ENCODE results near the gene CXCL17.

Gene CXCL17

GRCh38 chr19:42419309-42419708, 23.4 kb downstream of the CXCL17 start:
- Histone ChIP-seq H3K4me3 (replicated peaks; ENCODE audit: insufficient read depth, low read length) (no peak overlapping the region), H3K27me3 (ENCODE audit: insufficient read depth, poor library complexity, severe bottlenecking) (peaks cover 5% of the 10 kb centered on the region), H3K27ac (replicated peaks) (no peak overlapping the region)
- DNase-seq (ENCODE audit: low read depth in 1 of 2, low spot score in 1 of 2): no peak
- TF ChIP-seq POLR2AphosphoS5 (IDR thresholded peaks at IDR 0.05; ENCODE audit: low read depth): no peak
- TF ChIP-seq, protein P1, sequence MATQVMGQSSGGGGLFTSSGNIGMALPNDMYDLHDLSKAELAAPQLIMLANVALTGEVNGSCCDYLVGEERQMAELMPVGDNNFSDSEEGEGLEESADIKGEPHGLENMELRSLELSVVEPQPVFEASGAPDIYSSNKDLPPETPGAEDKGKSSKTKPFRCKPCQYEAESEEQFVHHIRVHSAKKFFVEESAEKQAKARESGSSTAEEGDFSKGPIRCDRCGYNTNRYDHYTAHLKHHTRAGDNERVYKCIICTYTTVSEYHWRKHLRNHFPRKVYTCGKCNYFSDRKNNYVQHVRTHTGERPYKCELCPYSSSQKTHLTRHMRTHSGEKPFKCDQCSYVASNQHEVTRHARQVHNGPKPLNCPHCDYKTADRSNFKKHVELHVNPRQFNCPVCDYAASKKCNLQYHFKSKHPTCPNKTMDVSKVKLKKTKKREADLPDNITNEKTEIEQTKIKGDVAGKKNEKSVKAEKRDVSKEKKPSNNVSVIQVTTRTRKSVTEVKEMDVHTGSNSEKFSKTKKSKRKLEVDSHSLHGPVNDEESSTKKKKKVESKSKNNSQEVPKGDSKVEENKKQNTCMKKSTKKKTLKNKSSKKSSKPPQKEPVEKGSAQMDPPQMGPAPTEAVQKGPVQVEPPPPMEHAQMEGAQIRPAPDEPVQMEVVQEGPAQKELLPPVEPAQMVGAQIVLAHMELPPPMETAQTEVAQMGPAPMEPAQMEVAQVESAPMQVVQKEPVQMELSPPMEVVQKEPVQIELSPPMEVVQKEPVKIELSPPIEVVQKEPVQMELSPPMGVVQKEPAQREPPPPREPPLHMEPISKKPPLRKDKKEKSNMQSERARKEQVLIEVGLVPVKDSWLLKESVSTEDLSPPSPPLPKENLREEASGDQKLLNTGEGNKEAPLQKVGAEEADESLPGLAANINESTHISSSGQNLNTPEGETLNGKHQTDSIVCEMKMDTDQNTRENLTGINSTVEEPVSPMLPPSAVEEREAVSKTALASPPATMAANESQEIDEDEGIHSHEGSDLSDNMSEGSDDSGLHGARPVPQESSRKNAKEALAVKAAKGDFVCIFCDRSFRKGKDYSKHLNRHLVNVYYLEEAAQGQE (IDR thresholded peaks at IDR 0.05; ENCODE audit: insufficient replicate concordance, low read depth): no peak
- no peak for TF ChIP-seq GABPA (IDR thresholded peaks at IDR 0.05; ENCODE audit: low read depth)
- TF ChIP-seq SPI1 (IDR thresholded peaks at IDR 0.05; ENCODE audit: borderline replicate concordance, low read depth): no peak
- no peak for TF ChIP-seq CTCF (IDR thresholded peaks at IDR 0.05; ENCODE audit: insufficient read depth, low read length)

DNA sequence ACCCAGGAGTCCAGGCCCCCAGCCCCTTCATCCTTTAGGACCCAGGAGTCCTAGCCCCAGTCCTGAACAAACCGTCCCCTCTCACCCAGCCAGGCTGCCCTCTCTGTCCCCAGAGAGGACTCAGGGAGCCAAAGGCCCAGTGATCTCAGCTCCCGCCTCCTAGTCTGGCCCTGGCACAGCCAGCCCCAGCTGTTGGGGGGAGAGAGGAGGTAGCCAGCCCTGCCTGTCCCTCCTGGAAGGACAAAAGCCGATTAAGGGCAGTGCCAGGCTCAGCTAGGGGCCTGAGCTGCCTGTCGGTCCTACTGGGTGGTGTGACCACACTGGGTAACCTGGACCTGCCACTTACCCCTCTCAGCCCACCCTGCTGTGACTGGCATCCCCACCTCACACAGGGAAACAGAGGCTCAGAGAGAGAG, 30.1 kb downstream of the CXCL17 start:
- Histone ChIP-seq H3K27me3 (ENCODE audit: insufficient read depth, poor library complexity, severe bottlenecking) (no peaks in the 10 kb centered on the region), H3K4me3 (replicated peaks; ENCODE audit: insufficient read depth, low read length) (no peak overlapping the region), H3K27ac (replicated peaks) (no peak overlapping the region)
- no peak for DNase-seq (ENCODE audit: low read depth in 1 of 2, low spot score in 1 of 2)
- no peak for TF ChIP-seq SPI1 (IDR thresholded peaks at IDR 0.05; ENCODE audit: borderline replicate concordance, low read depth)
- no peak for TF ChIP-seq GABPA (IDR thresholded peaks at IDR 0.05; ENCODE audit: low read depth)
- TF ChIP-seq, protein P1 (IDR thresholded peaks at IDR 0.05; ENCODE audit: insufficient replicate concordance, low read depth): no peak
- no peak for TF ChIP-seq POLR2AphosphoS5 (IDR thresholded peaks at IDR 0.05; ENCODE audit: low read depth)
- no peak for TF ChIP-seq CTCF (IDR thresholded peaks at IDR 0.05; ENCODE audit: insufficient read depth, low read length)

DNA sequence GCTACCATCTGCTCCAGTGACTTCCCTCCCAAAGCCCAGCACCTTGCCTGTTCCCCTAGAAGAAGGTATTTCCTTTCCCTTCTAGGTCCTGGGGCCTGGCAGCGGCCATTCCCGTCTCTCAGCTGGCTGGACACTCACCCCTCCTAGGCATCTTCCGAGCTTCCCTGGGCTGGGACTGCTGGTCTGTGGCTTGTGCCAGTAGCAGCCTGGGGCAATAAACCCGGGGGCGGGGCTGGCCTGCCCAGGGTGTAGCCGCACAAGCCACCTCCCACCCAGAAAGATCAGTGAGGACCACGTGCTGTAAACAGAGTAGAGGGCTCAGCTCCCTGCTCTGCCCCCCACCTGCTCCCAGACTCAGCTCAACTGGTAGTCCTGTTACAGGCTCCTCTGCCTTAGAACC, 30.5 kb downstream of the CXCL17 start:
- Histone ChIP-seq H3K27me3 (ENCODE audit: insufficient read depth, poor library complexity, severe bottlenecking) (no peaks in the 10 kb centered on the region), H3K4me3 (replicated peaks; ENCODE audit: insufficient read depth, low read length) (no peak overlapping the region), H3K27ac (replicated peaks) (no peak overlapping the region)
- DNase-seq (ENCODE audit: low read depth in 1 of 2, low spot score in 1 of 2): no peak
- no peak for TF ChIP-seq POLR2AphosphoS5 (IDR thresholded peaks at IDR 0.05; ENCODE audit: low read depth)
- TF ChIP-seq, protein P1 (IDR thresholded peaks at IDR 0.05; ENCODE audit: insufficient replicate concordance, low read depth): no peak
- no peak for TF ChIP-seq CTCF (IDR thresholded peaks at IDR 0.05; ENCODE audit: insufficient read depth, low read length)
- TF ChIP-seq GABPA (IDR thresholded peaks at IDR 0.05; ENCODE audit: low read depth): no peak
- no peak for TF ChIP-seq SPI1 (IDR thresholded peaks at IDR 0.05; ENCODE audit: borderline replicate concordance, low read depth)
